ENCODE data around the gene CRB1. TPM values are rescaled to one million over a fixed set of nuclear protein-coding genes. Genes with fewer than 3 reads are reported as not detected.

CRB1 gene
- under 0.01 TPM in 2 replicates for total RNA-seq

DNA sequence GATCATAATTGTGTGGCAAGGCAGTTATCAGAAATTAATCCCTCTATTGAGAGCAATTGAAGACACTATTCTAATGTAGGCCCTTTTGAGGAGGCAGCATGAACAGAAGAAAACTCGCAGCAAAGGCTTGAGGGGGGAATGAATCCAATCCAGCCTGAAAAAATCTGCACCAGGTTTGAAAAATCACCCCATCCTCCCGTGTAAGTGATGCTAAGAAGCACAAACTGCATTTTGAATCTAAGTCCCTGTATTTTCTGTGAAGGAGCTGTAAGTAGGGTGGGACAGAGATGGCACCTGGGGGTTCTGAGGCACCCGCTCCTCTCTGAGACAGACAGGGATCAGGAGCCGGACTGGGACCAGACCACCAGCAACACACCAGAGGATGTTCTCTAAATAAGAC, at the start of gene CRB1:
CRB1 (plus strand) TSS at position 241 of the 400 bp plus-strand sequence. CDS start 161 bp downstream, outside the sequence.
- DNase-seq (ENCODE audit: low read depth), result no peak
- H3K4me3 ChIP-seq (ENCODE audit: low read depth, low read length), result no peak within 1 kb of the TSS

DNA sequence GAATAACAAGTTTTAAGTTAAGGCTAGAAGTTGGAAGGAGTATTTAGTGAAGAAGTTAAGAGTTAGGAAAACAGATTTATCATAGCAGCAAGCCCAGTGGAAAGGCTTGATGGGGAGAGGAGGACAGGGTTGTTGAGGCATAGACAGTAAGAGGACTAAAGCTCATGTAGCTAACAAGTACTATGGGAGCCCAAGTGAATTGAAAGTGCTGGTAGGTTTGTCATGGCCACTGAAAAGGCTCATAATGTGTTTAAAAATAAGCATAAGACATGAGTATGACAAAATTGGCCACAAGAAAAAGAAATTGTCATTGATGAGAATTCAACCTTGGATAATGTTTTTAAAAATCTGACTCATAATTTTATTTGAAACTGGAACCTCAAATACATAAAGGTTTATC, 49.2 kb upstream of the CRB1 start:
- H3K4me3 ChIP-seq (ENCODE audit: low read depth, low read length), result no peak overlapping the region
- DNase-seq (ENCODE audit: low read depth), result no peak
- TF ChIP-seq, protein P1, sequence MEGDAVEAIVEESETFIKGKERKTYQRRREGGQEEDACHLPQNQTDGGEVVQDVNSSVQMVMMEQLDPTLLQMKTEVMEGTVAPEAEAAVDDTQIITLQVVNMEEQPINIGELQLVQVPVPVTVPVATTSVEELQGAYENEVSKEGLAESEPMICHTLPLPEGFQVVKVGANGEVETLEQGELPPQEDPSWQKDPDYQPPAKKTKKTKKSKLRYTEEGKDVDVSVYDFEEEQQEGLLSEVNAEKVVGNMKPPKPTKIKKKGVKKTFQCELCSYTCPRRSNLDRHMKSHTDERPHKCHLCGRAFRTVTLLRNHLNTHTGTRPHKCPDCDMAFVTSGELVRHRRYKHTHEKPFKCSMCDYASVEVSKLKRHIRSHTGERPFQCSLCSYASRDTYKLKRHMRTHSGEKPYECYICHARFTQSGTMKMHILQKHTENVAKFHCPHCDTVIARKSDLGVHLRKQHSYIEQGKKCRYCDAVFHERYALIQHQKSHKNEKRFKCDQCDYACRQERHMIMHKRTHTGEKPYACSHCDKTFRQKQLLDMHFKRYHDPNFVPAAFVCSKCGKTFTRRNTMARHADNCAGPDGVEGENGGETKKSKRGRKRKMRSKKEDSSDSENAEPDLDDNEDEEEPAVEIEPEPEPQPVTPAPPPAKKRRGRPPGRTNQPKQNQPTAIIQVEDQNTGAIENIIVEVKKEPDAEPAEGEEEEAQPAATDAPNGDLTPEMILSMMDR (IDR thresholded peaks at IDR 0.05; ENCODE audit: insufficient read depth, low read depth, low read length), result no peak

More for the DNA sequence above, at the start of gene CRB1:
- TF ChIP-seq, protein P1 (IDR thresholded peaks at IDR 0.05; ENCODE audit: insufficient read depth, low read depth, low read length), result no peak

DNA sequence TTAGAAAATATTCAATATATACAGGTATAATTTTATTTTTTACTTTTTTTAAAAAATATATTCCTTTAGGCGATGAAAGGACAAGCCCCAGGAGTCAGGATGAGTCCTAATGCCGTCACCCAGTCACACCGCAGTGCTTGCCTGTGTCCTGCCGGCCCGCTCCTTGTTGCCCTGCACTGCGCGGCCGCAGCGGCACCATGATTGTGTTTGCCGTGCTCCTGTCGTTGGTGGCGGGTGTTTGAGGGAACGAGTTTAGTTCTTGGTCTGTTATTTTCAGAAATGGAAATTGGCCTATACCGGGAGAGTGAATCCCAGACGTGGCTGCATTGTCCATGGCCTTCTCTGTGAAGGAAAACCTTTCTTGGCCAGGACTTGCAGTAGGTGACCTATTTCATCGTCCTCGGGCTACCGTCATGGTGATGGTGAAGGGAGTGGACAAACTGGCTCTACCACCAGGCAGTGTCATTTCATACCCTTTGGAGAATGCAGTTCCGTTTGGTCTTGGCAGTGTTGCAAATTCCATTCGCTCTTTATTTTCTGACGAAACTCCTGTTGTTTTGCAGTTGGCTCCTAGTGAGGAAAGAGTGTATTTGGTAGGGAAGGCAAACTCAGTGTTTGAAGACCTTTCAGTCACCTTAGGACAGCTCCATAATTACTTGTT, 45.9 kb upstream of the CRB1 start:
- no peak overlapping the region for H3K4me3 ChIP-seq (ENCODE audit: low read depth, low read length)
- TF ChIP-seq, protein P1 (IDR thresholded peaks at IDR 0.05; ENCODE audit: insufficient read depth, low read depth, low read length), result no peak
- no peak for DNase-seq (ENCODE audit: low read depth)

- no peak for DNase-seq (ENCODE audit: low read depth)
- no peak overlapping the region for H3K4me3 ChIP-seq (ENCODE audit: low read depth, low read length)
- TF ChIP-seq, protein P1 (IDR thresholded peaks at IDR 0.05; ENCODE audit: insufficient read depth, low read depth, low read length), result no peak
These were observed 45.3 kb upstream of the CRB1 start for GRCh38 chr1:197222780-197223179.

GRCh38 chr1:197224160-197224559, 43.9 kb upstream of the CRB1 start:
- H3K4me3 ChIP-seq (ENCODE audit: low read depth, low read length), result no peak overlapping the region
- TF ChIP-seq, protein P1 (IDR thresholded peaks at IDR 0.05; ENCODE audit: insufficient read depth, low read depth, low read length), result no peak
- peak; percentile 18 for DNase-seq (ENCODE audit: low read depth)

GRCh38 chr1:197225611-197226010, 42.4 kb upstream of the CRB1 start:
- no peak overlapping the region for H3K4me3 ChIP-seq (ENCODE audit: low read depth, low read length)
- DNase-seq (ENCODE audit: low read depth), result no peak
- TF ChIP-seq, protein P1 (IDR thresholded peaks at IDR 0.05; ENCODE audit: insufficient read depth, low read depth, low read length), result no peak

DNA sequence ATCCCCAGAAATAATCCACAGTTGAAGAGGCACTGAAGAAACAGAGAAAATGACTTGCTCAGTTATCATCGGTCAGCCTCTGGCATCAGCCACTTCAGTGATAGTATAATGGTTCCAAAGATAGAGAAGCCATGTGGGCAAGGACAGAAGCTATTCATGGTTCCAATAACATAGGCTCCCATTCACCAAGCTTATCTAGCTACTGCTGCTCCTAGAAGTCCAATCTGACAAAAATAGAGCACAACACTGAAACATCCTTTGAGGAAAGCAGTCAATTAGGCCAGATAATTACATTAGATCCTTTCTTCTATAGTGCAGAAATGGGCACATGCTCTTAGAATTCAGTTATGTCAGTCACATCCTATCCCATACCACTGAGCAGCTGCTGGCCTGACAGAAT, 33.5 kb upstream of the CRB1 start:
- TF ChIP-seq, protein P1 (IDR thresholded peaks at IDR 0.05; ENCODE audit: insufficient read depth, low read depth, low read length), result no peak
- H3K4me3 ChIP-seq (ENCODE audit: low read depth, low read length), result no peak overlapping the region
- no peak for DNase-seq (ENCODE audit: low read depth)
